ENCODE data around the gene BSX. TPM values are rescaled to one million over a fixed set of nuclear protein-coding genes. Genes with fewer than 3 reads are reported as not detected.

BSX gene
- not detected in 2 replicates for total RNA-seq

GRCh38 chr11:122981388-122982264 is at the start of gene BSX:
Gene BSX (minus strand): TSS chr11:122981834. CDS start chr11:122981671, 163 bp downstream.

Other genes starting within 250 kb of the BSX start
- 0.96 TPM in 1 of 2 replicates, not detected in the other for gene CRTAM, start 143.3 kb downstream of the BSX start, total RNA-seq
- 1.4 and 1.5 TPM in 2 replicates for gene JHY, start 99.1 kb downstream of the BSX start, total RNA-seq
- 1,324 and 1,325 TPM in 2 replicates for gene HSPA8, start 80.3 kb upstream of the BSX start, total RNA-seq
- 28.2 and 34.1 TPM in 2 replicates for gene CLMP, start 213.4 kb upstream of the BSX start, total RNA-seq